Measurements from ENCODE around the gene RHBDF1. TPM values are rescaled to one million over a fixed set of nuclear protein-coding genes. Genes with fewer than 3 reads are reported as not detected.

Gene RHBDF1
- total RNA-seq, 1 experiment from 2014 or later = 26.3 TPM

Small RNA genes lying within 50 kb of the gene (microRNA-seq; reads per million reads assigned to microRNA genes)
- not detected for gene MIR6859-4 (ENCODE audit: unreplicated experiment)

Other genes starting within 250 kb of the RHBDF1 start
- gene POLR3K, start 19.0 kb downstream of the RHBDF1 start, total RNA-seq (2014; rRNA removed) = 20.3 and 30.2 TPM in 2 replicates
- 45.8 and 62.2 TPM in 2 replicates for gene SNRNP25, start 18.8 kb downstream of the RHBDF1 start, total RNA-seq (2014; rRNA removed)
- gene MPG, start 5.6 kb upstream of the RHBDF1 start, total RNA-seq (2014; rRNA removed) = 147 and 175 TPM in 2 replicates
- 14.9 and 22.2 TPM in 2 replicates for gene NPRL3, start 66.0 kb upstream of the RHBDF1 start, total RNA-seq (2014; rRNA removed)
- not detected in 2 replicates for gene HBZ, start 80.0 kb upstream of the RHBDF1 start, total RNA-seq (2014; rRNA removed)
- gene HBM, start 93.3 kb upstream of the RHBDF1 start, total RNA-seq (2014; rRNA removed) = not detected in 2 replicates
- not detected in 2 replicates for gene HBA2, start 100.2 kb upstream of the RHBDF1 start, total RNA-seq (2014; rRNA removed)
- gene HBA1, start 104.0 kb upstream of the RHBDF1 start, total RNA-seq (2014; rRNA removed) = not detected in 2 replicates
- gene HBQ1, start 107.8 kb upstream of the RHBDF1 start, total RNA-seq (2014; rRNA removed) = not detected in 2 replicates
- gene LUC7L, start 156.8 kb upstream of the RHBDF1 start, total RNA-seq (2014; rRNA removed) = 46.0 and 61.9 TPM in 2 replicates
- gene FAM234A, start 162.2 kb upstream of the RHBDF1 start, total RNA-seq (2014; rRNA removed) = 31.4 and 38.0 TPM in 2 replicates
- gene RGS11, start 203.3 kb upstream of the RHBDF1 start, total RNA-seq (2014; rRNA removed) = 1.2 and 1.5 TPM in 2 replicates
- gene ARHGDIG, start 208.0 kb upstream of the RHBDF1 start, total RNA-seq (2014; rRNA removed) = 0.35 TPM in 1 of 2 replicates, not detected in the other
- not detected in 2 replicates for gene PDIA2, start 210.5 kb upstream of the RHBDF1 start, total RNA-seq (2014; rRNA removed)